ENCODE results near the gene SRCIN1.

SRCIN1 gene

DNA sequence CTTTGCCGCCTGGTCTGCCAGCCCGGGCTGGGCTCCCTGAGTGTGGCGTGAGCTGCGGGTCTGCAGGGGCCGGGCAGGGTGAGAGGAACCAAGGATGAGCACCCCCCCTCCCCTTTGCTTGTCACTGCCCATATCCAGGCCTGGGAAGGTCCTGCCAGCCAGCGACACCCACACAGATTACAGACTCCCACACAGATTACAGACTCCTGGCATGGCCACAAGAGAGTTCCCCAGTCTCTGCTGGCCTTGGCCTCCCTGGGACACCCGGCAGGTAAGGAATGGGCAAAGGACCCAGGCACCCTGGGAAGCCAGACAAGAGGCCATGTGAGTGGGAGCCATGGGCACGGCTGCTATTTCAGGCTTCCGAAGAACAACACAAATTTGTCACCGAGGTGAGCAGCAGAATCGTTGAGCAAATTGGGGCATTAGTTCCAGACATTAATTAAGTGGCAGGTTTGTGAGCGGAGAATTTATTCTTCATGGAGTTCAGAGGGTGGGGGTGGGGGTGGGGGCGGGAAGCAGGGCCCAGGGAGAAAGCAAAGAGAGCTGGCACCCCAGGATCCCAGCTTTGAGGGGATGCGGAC is 41.4 kb downstream of the SRCIN1 start:
- DNase-seq (ENCODE audit: low read depth in 2 of 2) = no peak

DNA sequence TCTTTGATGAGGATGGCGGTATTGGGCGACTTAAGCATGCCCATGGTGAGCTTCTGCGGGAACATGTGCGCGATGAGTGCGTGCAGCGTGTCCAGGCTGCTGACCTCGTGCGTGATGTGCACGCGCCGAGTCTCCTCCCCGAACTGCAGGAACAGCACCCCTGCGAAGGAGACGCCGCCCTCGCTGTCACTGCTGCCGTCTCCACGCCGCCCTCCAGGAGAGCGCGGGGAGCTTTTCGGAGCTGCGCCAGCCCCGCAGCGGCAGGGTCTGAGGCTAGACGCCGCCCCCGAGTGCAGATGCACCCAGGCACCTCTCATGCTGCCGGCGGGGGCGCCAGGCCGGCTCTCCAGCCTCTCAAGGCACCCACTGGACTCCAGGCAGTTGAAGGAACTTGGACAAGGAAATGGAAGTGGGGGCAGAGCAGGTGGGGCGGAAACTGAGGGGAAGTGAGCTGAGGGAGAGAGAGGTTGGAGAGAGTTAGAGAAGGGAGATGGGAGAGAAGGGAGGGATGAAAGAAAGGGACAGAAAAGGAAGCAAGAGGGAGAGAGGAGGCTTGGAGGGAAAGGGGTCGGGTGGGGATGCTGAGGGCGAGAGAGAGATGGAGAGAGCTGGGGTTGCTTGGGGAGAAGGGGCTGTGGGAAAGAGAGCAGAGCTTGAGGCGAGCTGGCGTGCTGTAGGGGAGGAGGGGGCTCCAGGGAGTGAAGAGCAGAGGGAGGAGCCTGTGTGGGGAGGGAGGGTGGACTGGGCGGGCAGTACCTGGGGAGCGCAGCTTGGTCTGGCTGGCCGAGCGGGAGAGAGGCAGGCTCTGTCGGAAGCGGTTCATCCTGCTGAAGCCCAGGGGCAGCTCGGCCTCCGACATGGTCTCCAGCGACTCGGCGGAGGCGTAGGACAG is 42.1 kb downstream of the SRCIN1 start:
- no peak for DNase-seq (ENCODE audit: low read depth in 2 of 2)

DNA sequence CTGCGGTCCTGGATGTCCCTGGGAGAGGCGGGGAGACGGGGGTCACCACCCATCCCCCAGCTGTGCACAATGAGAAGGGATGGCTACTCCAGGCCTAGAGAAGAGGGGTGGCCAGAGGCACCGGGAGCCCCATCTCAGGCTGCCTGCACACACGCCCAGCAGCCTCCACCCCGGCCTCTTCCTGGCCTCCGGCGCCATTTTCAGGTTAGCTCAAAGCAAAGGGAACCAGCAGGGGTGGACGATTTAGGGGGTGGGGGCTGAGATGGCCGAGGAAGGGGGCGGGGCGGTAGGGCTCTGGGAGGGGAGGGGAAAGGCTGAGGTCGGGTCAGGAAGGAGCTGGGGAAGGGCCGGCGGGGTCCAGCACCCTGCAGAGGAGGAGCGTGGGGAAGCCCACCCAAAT is 42.8 kb downstream of the SRCIN1 start:
- DNase-seq (ENCODE audit: low read depth in 2 of 2) = no peak

DNA sequence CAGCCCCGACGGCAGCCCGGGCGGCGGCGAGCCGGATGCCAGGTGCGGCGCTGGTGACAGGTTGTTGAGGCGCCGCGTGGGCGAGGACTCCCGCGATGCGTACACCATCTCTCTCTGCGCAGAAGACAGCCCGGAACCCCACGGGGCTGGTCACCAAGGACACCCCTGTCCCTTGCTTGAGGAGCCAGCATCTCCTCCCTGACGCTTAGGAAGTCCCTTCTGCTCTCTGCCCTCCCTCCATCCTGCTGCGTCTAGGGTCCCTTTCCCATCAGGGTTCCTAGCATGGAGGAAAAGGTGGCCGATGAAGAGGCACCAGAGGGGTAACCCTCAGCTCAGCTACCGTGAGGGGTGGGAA is 43.6 kb downstream of the SRCIN1 start:
- DNase-seq (ENCODE audit: low read depth in 2 of 2) = no peak

DNA sequence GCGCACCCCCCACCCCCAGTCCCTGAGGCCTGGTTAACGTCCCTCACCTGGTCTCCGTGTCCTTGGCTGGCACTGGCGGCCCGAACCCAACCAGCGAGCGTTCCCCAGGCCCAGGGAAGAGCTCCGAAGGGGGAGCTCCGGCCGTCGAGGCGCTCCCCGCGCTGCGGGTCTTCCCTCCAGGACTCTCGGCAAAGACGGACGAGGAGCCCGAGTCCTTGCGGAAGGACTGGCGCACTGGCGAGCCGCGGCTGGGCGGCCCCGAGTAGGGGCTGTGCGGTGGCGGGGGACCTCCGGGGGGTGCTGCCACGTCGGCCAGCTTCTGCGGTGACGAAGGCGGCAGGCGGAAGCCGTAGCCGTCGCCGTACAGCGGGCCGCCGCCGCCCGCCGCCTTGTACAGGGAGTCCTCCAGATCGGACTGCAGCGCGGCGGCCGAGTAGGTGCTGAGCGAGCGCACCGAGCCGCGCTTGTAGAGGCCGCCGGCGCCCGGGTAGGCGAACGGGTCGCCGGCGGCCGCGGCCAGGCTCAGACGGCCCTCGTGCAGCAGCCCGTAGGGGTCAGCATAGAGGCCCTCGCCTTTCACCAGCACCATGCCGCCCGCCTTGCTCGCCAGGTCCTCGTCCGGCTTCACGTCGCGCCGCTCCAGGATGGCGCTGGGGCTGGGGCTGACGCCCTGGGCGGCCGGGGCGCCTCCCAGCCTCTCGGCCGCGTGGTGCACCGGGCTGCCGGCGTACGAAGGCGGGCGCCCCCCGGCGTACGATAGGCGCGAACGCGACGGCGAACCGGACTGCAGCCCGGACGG is 44.1 kb downstream of the SRCIN1 start:
- DNase-seq (ENCODE audit: low read depth in 2 of 2) = no peak

DNA sequence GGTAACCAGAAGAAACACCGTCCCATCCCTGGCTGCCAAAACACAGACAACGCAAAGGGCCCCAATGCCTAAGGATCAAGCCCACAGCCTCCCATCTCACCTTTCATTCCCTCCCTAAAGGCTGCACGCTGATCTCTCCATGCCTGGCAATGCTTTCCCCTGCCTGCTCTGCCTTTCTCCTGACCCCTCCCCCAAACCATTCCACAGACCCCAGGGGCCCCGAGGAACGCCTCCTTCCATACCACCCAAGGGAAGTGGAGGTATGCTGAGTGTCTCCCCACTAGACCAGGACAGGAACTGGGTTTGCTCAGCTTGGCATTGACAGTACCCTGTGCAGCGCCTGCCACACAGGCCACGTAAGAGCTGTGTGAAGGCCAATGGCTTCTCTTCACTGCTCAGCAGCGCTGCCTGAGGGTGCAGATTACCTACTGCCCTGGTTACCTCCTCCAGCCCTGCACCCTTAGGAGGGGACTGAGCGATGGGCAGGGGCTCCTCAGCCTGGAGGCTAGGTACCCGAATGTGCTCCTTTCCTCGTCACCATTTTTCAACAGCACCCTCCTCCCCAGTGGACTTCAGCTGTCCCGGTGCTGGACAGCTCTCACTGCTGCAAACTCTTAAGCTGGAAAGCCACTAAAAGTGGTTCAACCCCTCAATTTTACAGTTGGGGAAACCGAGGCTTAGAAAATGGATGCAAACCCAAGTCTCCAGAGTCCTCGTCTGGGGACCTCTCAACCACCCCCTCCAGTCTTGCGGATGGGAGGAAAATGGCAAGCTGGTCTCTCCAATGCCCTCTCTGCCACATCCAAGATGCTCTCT is 45.0 kb downstream of the SRCIN1 start:
- DNase-seq (ENCODE audit: low read depth in 2 of 2) = no peak

DNA sequence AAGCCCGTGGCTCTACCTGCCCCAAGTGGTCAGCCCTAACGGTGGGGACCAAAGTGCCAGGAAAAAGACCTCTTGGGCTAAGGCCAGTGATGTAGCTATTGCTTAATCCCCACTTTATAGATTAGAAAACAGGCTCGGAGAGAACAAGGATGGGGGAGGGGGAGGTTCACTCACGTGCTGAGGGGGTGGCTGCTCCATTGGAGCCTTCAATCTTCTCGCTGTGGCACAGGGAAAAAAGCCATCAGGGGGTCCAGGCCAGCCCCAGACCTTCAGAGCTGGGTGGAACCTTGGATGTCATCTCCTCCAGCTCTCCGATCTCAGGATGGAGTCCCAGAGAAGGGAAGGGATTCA is 45.9 kb downstream of the SRCIN1 start:
- DNase-seq (ENCODE audit: low read depth in 2 of 2) = no peak

DNA sequence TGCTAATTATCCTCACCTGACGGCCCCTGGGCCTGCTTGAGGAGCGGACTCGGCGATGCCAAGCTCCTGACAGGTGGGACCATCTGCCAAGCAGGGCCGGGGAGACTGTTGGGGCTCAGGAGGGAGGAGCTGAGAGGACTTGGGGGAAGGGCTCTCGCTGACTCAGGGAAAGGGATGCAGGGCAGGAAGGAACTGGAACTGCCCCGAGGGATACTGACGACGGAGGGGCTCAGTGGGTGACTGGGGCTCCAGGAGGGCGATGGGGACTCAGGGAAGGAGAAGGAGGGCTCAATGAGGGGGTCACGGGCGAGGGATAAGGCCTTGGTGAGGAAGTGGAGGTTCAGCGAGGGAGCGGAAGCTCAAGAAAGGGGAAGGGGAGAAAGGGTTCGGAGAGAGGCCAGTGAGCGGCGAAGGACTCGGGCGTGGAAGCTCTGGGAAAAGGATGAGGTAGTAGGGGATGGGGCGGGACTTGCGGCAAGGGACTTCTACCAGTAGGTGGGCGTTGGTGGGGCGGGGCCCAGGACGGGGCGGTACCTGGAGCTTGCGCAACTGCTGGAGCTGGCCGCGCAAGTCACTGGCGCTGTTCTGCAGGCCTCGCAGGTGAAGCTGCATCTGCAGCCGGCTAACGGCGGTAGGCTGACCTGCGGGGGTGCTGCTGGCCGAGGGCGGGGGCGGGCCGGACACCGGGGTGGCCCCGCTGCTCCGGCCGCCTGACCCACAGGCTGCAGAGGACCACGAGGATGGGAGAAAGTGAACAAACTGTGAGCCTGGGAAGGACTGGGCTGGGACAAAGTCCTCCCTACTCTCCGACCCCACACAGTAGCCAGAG is 46.5 kb downstream of the SRCIN1 start:
- peak; percentile 77 to 93 for DNase-seq (ENCODE audit: low read depth in 2 of 2)

DNA sequence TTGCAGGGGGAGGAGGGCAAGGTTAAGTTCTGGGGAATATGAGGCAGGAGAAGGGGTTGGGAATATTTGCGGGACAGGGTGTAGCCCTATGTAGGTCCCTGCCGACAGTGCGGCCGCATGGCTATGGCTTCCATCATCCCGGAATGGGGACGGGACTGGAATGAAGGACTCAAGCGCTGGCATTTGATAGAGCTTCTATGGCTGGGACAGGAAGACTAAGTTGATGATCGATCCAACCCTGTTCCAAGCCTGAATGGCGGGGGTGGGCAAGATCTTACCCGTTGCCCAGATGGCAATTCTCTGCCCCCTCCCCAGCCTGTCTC is 47.1 kb downstream of the SRCIN1 start:
- DNase-seq (ENCODE audit: low read depth in 2 of 2) = no peak

DNA sequence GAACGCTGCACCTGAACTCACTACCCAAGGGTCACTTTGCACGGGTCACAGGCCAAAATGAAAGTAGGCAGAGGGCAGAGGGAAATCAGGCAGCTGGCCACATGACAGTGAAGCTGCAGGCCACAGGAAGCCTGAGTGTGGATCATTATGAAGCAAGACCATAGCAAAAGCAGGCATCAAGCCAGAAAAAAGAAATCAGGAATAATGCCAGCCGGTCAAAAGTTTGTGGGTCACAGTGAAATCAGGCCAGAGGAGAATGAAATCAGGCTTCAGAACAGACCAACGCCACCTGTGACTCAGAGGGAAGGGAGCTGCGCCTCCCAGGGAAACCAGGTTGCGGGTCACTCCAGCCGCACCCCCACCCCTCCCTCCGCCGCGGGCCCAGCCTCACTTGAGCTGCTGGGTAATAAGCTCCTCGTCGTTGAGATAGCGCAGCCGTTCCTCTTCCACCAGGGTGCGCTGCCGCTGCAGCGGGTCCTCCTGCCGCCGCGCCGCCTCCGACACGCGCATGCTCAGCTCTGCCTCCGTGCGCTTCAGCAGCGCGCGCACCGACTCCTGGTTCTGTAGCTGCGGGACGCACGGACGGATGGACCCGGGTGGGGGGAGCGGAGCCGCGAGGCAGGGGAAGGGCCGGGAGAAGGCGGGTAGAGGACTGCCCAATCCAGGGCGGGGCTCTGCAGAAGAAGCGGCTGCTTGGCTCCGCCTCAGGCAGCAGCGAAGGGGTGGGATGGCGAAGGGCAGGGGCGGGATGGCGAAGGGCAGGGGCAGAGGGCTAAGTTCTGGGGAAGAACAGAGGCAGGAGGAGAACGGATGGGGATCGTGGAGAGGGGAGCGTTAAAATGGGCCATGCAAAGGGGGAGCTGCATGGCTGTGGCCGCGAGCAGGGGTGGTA is 47.7 kb downstream of the SRCIN1 start:
- peak; percentile 77 to 85 for DNase-seq (ENCODE audit: low read depth in 2 of 2)

DNA sequence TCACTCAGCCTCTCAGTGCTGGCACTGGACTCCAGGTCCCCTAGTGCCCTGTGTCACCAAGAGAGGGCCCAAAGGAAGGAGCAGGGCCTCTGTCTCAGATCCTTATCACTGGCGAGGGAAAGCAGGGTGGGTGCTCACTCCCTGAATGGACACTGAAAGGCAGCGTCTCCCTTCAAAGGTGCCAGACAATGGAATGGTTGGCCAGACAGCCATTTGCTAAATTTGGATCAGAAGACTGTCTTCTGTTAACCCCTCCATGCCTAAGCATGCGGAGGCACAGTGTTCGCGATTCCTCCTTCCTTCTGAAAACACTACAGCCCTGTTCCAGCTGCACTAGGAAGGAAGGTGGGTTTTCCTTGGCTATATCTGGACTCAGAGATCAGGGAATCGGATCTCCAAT is 48.4 kb downstream of the SRCIN1 start:
- no peak for DNase-seq (ENCODE audit: low read depth in 2 of 2)

DNA sequence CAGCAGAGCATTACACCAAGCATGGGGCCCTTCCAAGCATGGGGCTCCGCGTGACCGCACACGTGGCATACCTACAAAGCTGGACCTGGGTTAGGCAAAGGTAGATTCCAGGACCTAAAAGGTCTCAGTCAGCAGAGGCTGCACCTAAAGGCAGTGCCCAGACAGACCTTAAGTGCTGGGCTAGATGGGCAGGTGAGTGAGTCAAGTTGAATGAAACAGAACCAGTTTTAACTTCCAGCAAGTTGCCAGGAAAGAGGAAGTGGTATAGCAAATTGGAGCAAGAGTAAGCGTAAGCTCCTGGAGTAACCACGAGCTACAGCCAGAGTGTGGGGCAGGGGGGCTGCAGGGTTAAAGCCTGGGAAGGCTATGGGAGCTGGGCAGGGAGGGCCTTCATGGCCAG is 49.5 kb downstream of the SRCIN1 start:
- DNase-seq (ENCODE audit: low read depth in 2 of 2) = no peak

DNA sequence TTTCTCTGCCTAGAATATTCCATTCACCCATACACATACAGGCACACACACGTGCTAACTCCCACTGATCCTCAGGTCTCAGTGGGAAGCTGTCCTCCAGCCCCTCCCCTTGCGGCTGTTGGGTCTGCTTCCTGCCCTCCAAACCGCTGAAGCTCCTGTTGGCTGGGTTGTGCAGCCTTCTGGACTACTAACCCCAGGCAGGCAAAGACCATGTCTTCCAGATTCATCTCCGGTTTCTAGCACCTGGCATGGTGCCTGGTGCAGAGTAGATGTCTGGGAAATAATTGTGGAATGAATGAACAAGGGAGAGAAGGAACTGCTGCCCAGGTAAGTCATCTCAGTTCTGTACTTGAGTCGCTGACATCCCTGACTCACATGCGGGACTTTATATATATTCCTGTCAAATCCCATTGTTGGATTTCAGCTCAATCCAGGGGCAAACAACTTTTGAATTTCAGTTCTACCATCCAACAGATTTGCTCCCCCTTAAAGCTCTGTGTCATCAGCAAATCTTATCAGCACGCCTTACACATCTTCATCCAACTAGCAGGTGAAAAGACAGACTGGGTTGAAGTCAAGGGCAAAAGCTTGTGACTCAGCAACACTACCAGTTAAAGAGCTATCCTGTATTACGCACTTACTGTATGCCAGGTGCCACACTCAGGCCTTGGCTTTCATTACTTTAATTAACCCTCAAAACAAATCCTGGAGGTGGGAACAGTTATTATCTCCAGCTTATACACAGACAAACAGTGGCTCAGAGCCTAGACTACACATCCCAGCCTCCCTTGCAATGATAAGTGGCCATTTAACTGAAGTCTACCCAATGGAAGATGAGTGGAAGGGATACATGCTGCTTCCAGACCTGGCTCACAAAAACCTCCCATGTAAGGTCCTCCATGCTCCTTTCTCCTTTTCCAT is 51.1 kb downstream of the SRCIN1 start:
- DNase-seq (ENCODE audit: low read depth in 2 of 2) = no peak

DNA sequence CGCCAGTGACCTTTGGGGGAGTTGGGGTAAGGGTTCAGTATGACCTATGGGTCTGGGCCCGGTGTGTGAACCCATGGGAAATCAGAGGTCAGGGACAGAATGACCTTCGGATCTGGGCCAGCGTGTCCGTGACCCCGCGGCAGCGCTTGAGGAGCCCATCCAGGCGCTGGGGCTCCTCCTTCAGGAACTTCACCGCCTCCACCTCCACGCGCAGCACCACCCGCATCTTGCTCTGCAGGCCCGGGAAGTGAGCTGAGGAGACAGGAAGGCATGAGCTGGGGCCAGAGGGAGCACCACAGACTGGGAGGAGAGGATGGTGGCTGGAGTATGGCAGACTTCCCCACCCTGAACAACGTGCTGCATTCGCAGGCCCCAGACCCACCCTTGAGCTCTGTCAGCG is 53.4 kb downstream of the SRCIN1 start:
- DNase-seq (ENCODE audit: low read depth in 2 of 2) = no peak

DNA sequence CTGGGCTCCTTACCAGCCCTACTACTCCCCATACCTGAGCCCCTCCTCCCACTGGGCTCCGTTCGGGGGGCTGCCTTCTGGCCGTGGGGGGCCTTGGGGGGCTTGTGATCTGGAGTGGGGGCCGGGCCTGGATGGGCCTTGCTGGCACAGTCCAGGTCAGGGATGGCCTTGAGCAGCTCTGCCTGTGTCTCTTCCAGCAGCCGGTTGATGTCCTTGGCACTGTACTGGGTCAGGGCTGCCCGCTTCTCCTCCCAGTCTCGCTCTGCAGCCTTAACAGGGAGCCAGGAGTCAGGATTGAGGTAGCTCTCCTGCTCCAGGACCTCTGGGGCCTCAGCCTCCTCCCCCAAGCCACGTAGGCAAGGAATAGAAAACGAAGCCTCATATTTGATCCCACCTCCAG is 54.6 kb downstream of the SRCIN1 start:
- no peak for DNase-seq (ENCODE audit: low read depth in 2 of 2)

DNA sequence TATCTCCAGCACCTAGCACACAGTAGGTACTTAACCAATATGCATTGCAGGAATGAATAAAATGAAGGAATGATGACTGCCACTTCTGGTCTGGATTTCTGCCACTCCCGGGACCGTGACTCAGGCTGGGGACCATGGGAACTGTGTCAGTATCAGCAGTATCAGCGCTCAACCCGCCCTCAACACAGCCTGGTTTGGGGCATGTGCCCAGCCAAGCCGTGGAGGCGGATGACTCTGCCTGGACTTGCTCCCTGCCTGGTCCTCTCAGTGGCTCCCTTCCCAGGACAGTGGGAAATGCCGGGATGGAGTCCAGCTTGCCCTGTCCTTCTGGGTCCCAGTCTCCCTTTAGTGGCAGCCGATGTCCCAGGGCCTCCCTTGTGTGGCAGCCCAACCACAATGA is 55.1 kb downstream of the SRCIN1 start:
- DNase-seq (ENCODE audit: low read depth in 2 of 2) = no peak

DNA sequence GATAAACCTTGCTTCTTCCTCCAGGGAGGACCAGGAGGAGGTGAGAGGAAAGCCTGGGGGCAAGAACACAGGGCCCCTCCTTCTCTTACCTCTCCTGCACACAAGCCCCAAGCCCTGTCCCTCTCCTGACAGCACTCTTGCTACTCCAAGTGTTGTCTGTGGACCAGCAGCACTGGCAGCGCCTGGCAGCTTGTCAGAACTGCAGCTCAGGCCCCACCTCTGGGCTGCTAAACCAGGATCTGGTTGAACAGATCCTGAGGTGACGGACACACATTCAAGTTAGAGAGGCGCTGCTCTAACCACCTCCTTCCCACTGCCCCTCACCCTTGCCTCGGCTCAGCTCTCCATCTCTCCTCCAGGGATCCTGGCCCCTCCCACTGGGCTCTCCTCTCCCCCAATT is 56.5 kb downstream of the SRCIN1 start:
- no peak for DNase-seq (ENCODE audit: low read depth in 2 of 2)

DNA sequence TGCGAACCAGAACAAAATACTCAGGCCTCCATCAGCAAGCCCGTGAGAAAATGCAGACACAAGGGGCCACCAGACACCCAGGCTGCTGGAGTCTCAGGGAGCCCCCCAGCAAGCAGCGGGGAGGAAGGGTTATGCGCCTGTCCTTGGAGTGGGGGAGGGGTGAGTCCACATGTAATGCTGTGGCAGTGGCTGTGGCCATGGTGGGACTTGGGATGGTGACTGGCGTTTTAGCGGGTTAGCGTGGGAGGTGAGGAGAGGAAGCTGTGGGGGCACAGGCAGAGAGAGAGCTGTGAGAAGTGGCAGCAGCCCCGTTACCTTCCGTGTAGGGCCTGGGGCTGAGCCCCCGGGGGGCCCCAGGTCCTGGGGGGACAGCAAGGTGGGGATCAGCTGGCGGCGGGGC is 58.3 kb downstream of the SRCIN1 start:
- no peak for DNase-seq (ENCODE audit: low read depth in 2 of 2)

DNA sequence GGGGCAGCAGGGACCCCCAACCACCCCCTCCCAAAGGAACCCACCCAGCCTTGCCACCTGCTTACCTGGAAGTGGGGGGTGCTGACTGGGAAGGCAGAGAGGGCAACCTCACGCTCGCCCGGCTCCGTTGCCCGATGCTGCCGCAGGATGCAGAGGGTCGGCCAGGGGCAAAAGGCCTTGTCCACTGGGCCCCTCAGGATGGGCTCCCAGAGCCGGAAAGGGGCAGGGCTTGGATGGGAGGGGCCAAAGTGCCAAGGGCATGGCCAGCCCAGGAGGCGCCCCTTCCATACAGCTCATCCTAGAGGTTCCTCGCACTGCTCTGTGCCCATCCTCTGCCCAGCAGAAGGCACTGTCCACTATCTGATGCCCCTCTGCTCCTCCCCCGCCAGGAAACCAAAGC is 59.4 kb downstream of the SRCIN1 start:
- no peak for DNase-seq (ENCODE audit: low read depth in 2 of 2)

Measured in stimulated activated CD4-positive, alpha-beta T cell treated with anti-CD3 and anti-CD28 coated beads, Interleukin-12 subunit alpha, Interleukin-12 subunit beta, amount 100 ng/mL, for 24 hours (primary cell).